ENCODE data around the gene SLC16A8.

GRCh38 chr22:38077595-38077994 lies 6.4 kb downstream of the SLC16A8 start:
- TF ChIP-seq CTCF (IDR thresholded peaks at IDR 0.05) (no peak), EZH2 (IDR thresholded peaks at IDR 0.05) (no peak), EZH2phosphoT487 (IDR thresholded peaks at IDR 0.05) (no peak)
